ENCODE data around the gene UBR3.

UBR3 gene

GRCh38 chr2:170086751-170087412 lies 259.6 kb downstream of the UBR3 start:
- TF ChIP-seq EZH2phosphoT487 (IDR thresholded peaks at IDR 0.05; ENCODE audit: low read depth) (no peak), CTCF (IDR thresholded peaks at IDR 0.05; ENCODE audit: low read depth, low read length) (no peak)
- Histone ChIP-seq H2AFZ (ENCODE audit: low read depth, low read length) (no peak overlapping the region), H3K4me1 (ENCODE audit: low read length) (no peaks in the 10 kb centered on the region), H3K4me2 (ENCODE audit: low read length) (no peak overlapping the region), H3K79me2 (ENCODE audit: low read length) (no peaks in the 10 kb centered on the region), H3K9me3 (ENCODE audit: insufficient read depth, low read length) (no peaks in the 10 kb centered on the region), H4K20me1 (ENCODE audit: insufficient read depth, low read length) (no peaks in the 10 kb centered on the region), H3K9ac (ENCODE audit: low read length) (no peak overlapping the region), H3K36me3 (replicated peaks; ENCODE audit: low read depth, low read length) (no peaks in the 10 kb centered on the region), H3K27ac (ENCODE audit: low read length) (no peak overlapping the region), H3K4me3 (ENCODE audit: low read length) (no peak overlapping the region), H3K27me3 (ENCODE audit: low read depth, low read length) (no peaks in the 10 kb centered on the region)

GRCh38 chr2:170087413-170087793 lies 260.1 kb downstream of the UBR3 start:
- H3K9ac ChIP-seq (ENCODE audit: low read length), result no peak overlapping the region
- no peaks in the 10 kb centered on the region for H4K20me1 ChIP-seq (ENCODE audit: insufficient read depth, low read length)
- H3K4me3 ChIP-seq (ENCODE audit: low read length), result no peak overlapping the region
- no peaks in the 10 kb centered on the region for H3K36me3 ChIP-seq (replicated peaks; ENCODE audit: low read depth, low read length)
- H3K27me3 ChIP-seq (ENCODE audit: low read depth, low read length), result no peaks in the 10 kb centered on the region
- TF ChIP-seq CTCF (IDR thresholded peaks at IDR 0.05; ENCODE audit: low read depth, low read length) (no peak), EZH2phosphoT487 (IDR thresholded peaks at IDR 0.05; ENCODE audit: low read depth) (no peak)
- no peaks in the 10 kb centered on the region for H3K79me2 ChIP-seq (ENCODE audit: low read length)
- no peak overlapping the region for H3K4me2 ChIP-seq (ENCODE audit: low read length)
- H3K9me3 ChIP-seq (ENCODE audit: insufficient read depth, low read length), result no peaks in the 10 kb centered on the region
- H3K4me1 ChIP-seq (ENCODE audit: low read length), result no peaks in the 10 kb centered on the region
- no peak overlapping the region for H2AFZ ChIP-seq (ENCODE audit: low read depth, low read length)
- H3K27ac ChIP-seq (ENCODE audit: low read length), result no peak overlapping the region

GRCh38 chr2:170088776-170089175 lies 261.5 kb downstream of the UBR3 start:
- Histone ChIP-seq H3K4me2 (ENCODE audit: low read length) (no peak overlapping the region), H3K4me3 (ENCODE audit: low read length) (no peak overlapping the region), H3K36me3 (replicated peaks; ENCODE audit: low read depth, low read length) (no peaks in the 10 kb centered on the region), H2AFZ (ENCODE audit: low read depth, low read length) (no peak overlapping the region), H4K20me1 (ENCODE audit: insufficient read depth, low read length) (no peaks in the 10 kb centered on the region), H3K27me3 (ENCODE audit: low read depth, low read length) (no peaks in the 10 kb centered on the region), H3K9ac (ENCODE audit: low read length) (no peak overlapping the region), H3K9me3 (ENCODE audit: insufficient read depth, low read length) (no peaks in the 10 kb centered on the region), H3K4me1 (ENCODE audit: low read length) (no peaks in the 10 kb centered on the region), H3K79me2 (ENCODE audit: low read length) (no peaks in the 10 kb centered on the region), H3K27ac (ENCODE audit: low read length) (no peak overlapping the region)
- no peak for TF ChIP-seq EZH2phosphoT487 (IDR thresholded peaks at IDR 0.05; ENCODE audit: low read depth)
- TF ChIP-seq CTCF (IDR thresholded peaks at IDR 0.05; ENCODE audit: low read depth, low read length), result no peak

- Histone ChIP-seq H3K4me2 (ENCODE audit: low read length) (no peak overlapping the region), H3K9me3 (ENCODE audit: insufficient read depth, low read length) (no peaks in the 10 kb centered on the region), H3K36me3 (replicated peaks; ENCODE audit: low read depth, low read length) (no peaks in the 10 kb centered on the region), H3K4me3 (ENCODE audit: low read length) (no peak overlapping the region), H3K4me1 (ENCODE audit: low read length) (no peaks in the 10 kb centered on the region), H3K79me2 (ENCODE audit: low read length) (no peaks in the 10 kb centered on the region), H4K20me1 (ENCODE audit: insufficient read depth, low read length) (no peaks in the 10 kb centered on the region), H3K27ac (ENCODE audit: low read length) (no peak overlapping the region), H3K27me3 (ENCODE audit: low read depth, low read length) (no peaks in the 10 kb centered on the region), H2AFZ (ENCODE audit: low read depth, low read length) (no peak overlapping the region), H3K9ac (ENCODE audit: low read length) (no peak overlapping the region)
- TF ChIP-seq CTCF (IDR thresholded peaks at IDR 0.05; ENCODE audit: low read depth, low read length), result no peak
- TF ChIP-seq EZH2phosphoT487 (IDR thresholded peaks at IDR 0.05; ENCODE audit: low read depth), result no peak
Measured at GRCh38 chr2:170090229-170090628, 263.0 kb downstream of the UBR3 start.

Data from OCI-LY3 (cell line).